Neural cell (in vitro differentiated cells): Measurements from ENCODE around the gene ACOXL.

Experiments
- EP300 ChIP-seq: fragments of 450-650 bp; conservative IDR thresholded peaks from 2 replicates; pipeline ENCODE4 v1.6.1; 2014; ENCODE audit warnings: antibody characterized with exemption, mild to moderate bottlenecking, moderate library complexity; ENCODE audit not compliant: poor library complexity, severe bottlenecking
- EZH2 ChIP-seq: fragments of 200-600, 300-800 bp; shearing (Covaris generic), sonication (generic); IDR thresholded peaks from 2 replicates; pipeline ENCODE4 v1.6.1; 2014; ENCODE audit warnings: antibody characterized with exemption, low read length, borderline replicate concordance, mild to moderate bottlenecking; ENCODE audit not compliant: insufficient read depth, poor library complexity, severe bottlenecking
- MXI1 ChIP-seq: fragments of 450-650 bp; conservative IDR thresholded peaks from 2 replicates; pipeline ENCODE4 v1.6.1; 2014; ENCODE audit warnings: antibody characterized with exemption, mild to moderate bottlenecking; ENCODE audit not compliant: poor library complexity, severe bottlenecking
- POLR2AphosphoS5 ChIP-seq: IDR thresholded peaks from 2 replicates; pipeline ENCODE4 v1.6.1; 2012
- RAD21 ChIP-seq: fragments of 450-650 bp; conservative IDR thresholded peaks from 2 replicates; pipeline ENCODE4 v1.6.1; 2014; ENCODE audit warnings: antibody characterized with exemption, mild to moderate bottlenecking, moderate library complexity
- SMC3 ChIP-seq: fragments of 450-650 bp; conservative IDR thresholded peaks from 2 replicates; pipeline ENCODE4 v1.6.1; 2014; ENCODE audit warnings: antibody characterized with exemption, mild to moderate bottlenecking, moderate library complexity; ENCODE audit not compliant: poor library complexity
- TAF1 ChIP-seq: IDR thresholded peaks from 2 replicates; pipeline ENCODE4 v1.6.1; 2012; ENCODE audit warnings: low read depth
- TF ChIP-seq, protein P1 (sequence below): fragments of 450-650 bp; IDR thresholded peaks from 2 replicates; pipeline ENCODE4 v1.5.1; 2014; ENCODE audit warnings: antibody characterized with exemption, mild to moderate bottlenecking, moderate library complexity; ENCODE audit not compliant: poor library complexity, severe bottlenecking
- TF ChIP-seq, protein P2 (sequence below): IDR thresholded peaks from 2 replicates; pipeline ENCODE4 v1.6.1; 2012; ENCODE audit warnings: borderline replicate concordance

DNA sequence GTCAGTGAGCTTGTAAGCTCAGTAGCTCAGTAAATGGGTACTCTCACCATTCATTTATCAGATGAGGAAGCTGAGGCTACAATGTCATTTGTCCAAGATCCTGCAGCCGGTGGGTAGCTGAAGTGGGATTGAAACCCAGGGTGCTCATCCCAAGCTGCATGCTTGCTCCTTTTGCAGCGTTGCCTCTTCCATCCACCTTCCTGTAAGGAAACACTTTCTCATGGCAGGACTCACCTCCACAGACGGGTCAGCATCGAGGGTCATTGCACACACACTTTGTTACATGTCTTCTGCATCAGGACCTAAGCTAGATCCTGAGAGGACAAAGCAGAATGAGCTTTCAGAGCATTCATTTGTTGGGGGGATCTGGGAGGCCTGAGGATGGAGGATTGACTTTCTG lies 60.7 kb downstream of the ACOXL start:
- TF ChIP-seq, protein P1, sequence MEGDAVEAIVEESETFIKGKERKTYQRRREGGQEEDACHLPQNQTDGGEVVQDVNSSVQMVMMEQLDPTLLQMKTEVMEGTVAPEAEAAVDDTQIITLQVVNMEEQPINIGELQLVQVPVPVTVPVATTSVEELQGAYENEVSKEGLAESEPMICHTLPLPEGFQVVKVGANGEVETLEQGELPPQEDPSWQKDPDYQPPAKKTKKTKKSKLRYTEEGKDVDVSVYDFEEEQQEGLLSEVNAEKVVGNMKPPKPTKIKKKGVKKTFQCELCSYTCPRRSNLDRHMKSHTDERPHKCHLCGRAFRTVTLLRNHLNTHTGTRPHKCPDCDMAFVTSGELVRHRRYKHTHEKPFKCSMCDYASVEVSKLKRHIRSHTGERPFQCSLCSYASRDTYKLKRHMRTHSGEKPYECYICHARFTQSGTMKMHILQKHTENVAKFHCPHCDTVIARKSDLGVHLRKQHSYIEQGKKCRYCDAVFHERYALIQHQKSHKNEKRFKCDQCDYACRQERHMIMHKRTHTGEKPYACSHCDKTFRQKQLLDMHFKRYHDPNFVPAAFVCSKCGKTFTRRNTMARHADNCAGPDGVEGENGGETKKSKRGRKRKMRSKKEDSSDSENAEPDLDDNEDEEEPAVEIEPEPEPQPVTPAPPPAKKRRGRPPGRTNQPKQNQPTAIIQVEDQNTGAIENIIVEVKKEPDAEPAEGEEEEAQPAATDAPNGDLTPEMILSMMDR: no peak
- TF ChIP-seq EZH2 (no peak), TAF1 (no peak), POLR2AphosphoS5 (no peak), RAD21 (no peak), EP300 (no peak), SMC3 (no peak), MXI1 (no peak)
- TF ChIP-seq, protein P2, sequence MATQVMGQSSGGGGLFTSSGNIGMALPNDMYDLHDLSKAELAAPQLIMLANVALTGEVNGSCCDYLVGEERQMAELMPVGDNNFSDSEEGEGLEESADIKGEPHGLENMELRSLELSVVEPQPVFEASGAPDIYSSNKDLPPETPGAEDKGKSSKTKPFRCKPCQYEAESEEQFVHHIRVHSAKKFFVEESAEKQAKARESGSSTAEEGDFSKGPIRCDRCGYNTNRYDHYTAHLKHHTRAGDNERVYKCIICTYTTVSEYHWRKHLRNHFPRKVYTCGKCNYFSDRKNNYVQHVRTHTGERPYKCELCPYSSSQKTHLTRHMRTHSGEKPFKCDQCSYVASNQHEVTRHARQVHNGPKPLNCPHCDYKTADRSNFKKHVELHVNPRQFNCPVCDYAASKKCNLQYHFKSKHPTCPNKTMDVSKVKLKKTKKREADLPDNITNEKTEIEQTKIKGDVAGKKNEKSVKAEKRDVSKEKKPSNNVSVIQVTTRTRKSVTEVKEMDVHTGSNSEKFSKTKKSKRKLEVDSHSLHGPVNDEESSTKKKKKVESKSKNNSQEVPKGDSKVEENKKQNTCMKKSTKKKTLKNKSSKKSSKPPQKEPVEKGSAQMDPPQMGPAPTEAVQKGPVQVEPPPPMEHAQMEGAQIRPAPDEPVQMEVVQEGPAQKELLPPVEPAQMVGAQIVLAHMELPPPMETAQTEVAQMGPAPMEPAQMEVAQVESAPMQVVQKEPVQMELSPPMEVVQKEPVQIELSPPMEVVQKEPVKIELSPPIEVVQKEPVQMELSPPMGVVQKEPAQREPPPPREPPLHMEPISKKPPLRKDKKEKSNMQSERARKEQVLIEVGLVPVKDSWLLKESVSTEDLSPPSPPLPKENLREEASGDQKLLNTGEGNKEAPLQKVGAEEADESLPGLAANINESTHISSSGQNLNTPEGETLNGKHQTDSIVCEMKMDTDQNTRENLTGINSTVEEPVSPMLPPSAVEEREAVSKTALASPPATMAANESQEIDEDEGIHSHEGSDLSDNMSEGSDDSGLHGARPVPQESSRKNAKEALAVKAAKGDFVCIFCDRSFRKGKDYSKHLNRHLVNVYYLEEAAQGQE: no peak
